ENCODE measurements around the gene HYLS1. TPM values are rescaled to one million over a fixed set of nuclear protein-coding genes. Genes with fewer than 3 reads are reported as not detected.

The HYLS1 gene
- total RNA-seq, 1 donor from 2014 or later = 7.9 TPM

DNA sequence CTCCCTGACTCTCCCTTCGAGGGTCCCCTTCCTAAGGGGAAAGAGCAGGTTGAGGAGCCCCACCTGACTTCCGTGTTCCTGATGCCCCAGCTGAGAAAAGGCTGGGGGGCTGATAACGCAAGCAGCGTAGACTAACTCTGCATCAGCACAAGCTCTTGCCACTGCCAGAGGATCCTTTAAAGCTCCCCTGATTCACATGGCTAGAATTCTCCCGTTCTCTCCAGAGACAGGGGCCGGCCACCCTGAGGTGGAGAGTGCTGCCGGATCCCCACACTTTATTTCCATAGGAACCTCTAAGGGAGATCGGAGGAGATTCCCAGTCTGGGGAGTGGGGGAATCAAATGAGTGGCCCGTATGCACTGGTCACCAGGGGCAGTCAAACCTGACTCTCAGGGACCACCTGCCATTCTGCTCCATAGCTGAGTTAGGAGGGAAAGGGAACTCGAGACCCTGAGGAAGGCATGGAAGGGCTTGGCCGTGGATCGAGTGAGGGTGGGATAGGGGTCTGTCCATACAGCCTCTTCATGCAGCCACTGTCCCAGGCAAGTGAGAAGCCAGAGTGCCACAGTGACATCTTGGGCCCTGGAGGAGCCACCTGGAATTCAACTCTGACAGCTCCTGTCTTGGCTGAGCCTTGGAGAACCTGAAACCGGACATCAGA lies 57.0 kb downstream of the HYLS1 start:
- TF ChIP-seq, protein P1, sequence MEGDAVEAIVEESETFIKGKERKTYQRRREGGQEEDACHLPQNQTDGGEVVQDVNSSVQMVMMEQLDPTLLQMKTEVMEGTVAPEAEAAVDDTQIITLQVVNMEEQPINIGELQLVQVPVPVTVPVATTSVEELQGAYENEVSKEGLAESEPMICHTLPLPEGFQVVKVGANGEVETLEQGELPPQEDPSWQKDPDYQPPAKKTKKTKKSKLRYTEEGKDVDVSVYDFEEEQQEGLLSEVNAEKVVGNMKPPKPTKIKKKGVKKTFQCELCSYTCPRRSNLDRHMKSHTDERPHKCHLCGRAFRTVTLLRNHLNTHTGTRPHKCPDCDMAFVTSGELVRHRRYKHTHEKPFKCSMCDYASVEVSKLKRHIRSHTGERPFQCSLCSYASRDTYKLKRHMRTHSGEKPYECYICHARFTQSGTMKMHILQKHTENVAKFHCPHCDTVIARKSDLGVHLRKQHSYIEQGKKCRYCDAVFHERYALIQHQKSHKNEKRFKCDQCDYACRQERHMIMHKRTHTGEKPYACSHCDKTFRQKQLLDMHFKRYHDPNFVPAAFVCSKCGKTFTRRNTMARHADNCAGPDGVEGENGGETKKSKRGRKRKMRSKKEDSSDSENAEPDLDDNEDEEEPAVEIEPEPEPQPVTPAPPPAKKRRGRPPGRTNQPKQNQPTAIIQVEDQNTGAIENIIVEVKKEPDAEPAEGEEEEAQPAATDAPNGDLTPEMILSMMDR (IDR thresholded peaks at IDR 0.05; ENCODE audit: unreplicated experiment) = no peak
- peaks cover 7% of the 10 kb centered on the region for H3K4me1 Mint-ChIP-seq (ENCODE audit: low read depth)
- no peaks in the 10 kb centered on the region for H3K9me3 Mint-ChIP-seq (ENCODE audit: low read depth)
- H3K27me3 Mint-ChIP-seq = peaks cover 14% of the 10 kb centered on the region
- no peak for DNase-seq (ENCODE audit: low spot score, unreplicated experiment)
- no peaks in the 10 kb centered on the region for H3K36me3 Mint-ChIP-seq (ENCODE audit: insufficient read depth)
- no peak overlapping the region for H3K27ac Mint-ChIP-seq
- no peak overlapping the region for H3K4me3 Mint-ChIP-seq (ENCODE audit: low read depth)

DNA sequence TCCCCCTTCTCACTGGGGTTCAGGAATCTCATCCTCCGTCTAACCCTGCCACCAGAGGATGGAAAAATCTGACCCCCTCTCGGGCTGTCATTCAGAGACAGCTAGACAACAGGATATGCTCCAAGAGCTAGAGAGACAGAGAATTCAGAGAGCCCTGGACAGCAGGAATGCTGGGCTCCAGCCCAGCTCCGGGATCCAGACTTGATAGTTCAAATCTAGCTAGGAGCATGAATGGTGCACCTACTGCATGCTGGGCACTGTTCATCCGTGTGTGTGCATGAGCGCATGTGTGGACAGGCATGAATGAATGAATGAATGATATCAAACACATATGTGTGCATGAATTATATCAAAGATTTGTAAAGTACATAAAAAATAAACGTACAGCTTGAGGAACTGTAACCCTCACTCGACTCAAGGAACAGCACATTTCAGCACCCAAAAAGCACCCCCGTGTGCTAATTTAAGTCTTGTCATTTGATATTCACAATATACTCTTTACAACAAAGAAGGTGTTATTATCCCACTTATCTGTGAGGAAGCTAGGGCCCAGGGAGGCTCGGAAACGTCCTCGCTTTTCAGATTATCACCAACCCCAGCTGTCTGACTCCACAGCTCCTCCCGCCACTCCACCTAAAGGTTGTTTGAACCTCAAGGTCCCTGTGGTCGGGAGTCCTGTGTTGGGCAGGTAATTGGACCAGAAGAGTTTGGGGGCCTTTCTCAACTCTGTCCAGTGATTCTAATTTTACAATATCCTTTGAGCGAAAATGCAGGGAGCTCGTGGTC lies 57.7 kb downstream of the HYLS1 start:
- DNase-seq (ENCODE audit: low spot score, unreplicated experiment) = no peak
- TF ChIP-seq, protein P1 (IDR thresholded peaks at IDR 0.05; ENCODE audit: unreplicated experiment) = no peak
- H3K36me3 Mint-ChIP-seq (ENCODE audit: insufficient read depth) = no peaks in the 10 kb centered on the region
- H3K4me3 Mint-ChIP-seq (ENCODE audit: low read depth) = no peak overlapping the region
- peaks cover 7% of the 10 kb centered on the region for H3K4me1 Mint-ChIP-seq (ENCODE audit: low read depth)
- H3K9me3 Mint-ChIP-seq (ENCODE audit: low read depth) = no peaks in the 10 kb centered on the region
- H3K27ac Mint-ChIP-seq = no peak overlapping the region
- H3K27me3 Mint-ChIP-seq = peaks cover 14% of the 10 kb centered on the region

DNA sequence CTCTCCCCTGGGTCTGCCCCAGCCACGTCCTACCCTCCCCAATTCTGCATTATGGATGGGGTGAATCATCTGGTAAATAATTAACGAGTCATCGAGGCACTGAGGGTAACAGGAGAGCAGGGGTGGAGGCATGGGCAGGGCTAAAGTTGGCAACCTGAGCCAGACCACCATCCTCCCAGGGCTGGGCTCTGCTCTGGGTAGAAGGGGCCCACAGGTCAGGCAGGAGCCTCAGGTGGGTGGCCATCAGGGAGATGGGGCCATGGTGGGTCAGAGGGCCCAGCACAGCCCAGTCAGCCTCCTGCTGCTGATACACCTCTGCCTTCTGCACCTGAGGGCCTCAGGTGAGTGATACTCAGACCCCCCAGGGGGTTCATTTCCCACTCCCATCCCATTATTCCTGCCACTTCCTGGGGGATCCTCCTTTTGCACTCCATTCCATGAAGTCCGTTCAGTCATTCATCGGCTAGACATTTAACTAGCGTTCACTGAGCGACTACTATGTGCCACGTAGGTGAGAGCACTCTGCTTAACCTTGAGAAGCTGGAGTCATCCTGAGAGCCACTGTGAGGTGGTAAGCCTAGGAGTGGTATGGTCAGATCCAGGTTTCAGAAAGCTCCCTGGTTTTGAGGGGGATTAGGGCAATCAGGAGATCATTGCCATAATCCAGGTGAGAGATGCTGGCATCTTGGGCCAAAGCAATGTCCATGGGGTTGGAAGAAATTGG lies 58.5 kb downstream of the HYLS1 start, which contains the start of gene VSIG10L2:
Gene VSIG10L2 (plus strand): TSS at position 248 of the 724 bp plus-strand sequence. CDS start 12 bp downstream, at position 260.
- H3K9me3 Mint-ChIP-seq (ENCODE audit: low read depth) = no peaks in the 10 kb centered on the region
- H3K27me3 Mint-ChIP-seq = peaks cover 14% of the 10 kb centered on the region
- no peak for DNase-seq (ENCODE audit: low spot score, unreplicated experiment)
- H3K4me1 Mint-ChIP-seq (ENCODE audit: low read depth) = peaks cover 7% of the 10 kb centered on the region
- H3K27ac Mint-ChIP-seq = no peak within 1 kb of the TSS
- H3K4me3 Mint-ChIP-seq (ENCODE audit: low read depth) = no peak within 1 kb of the TSS
- no peaks in the 10 kb centered on the region for H3K36me3 Mint-ChIP-seq (ENCODE audit: insufficient read depth)
- TF ChIP-seq, protein P1 (IDR thresholded peaks at IDR 0.05; ENCODE audit: unreplicated experiment) = no peak

DNA sequence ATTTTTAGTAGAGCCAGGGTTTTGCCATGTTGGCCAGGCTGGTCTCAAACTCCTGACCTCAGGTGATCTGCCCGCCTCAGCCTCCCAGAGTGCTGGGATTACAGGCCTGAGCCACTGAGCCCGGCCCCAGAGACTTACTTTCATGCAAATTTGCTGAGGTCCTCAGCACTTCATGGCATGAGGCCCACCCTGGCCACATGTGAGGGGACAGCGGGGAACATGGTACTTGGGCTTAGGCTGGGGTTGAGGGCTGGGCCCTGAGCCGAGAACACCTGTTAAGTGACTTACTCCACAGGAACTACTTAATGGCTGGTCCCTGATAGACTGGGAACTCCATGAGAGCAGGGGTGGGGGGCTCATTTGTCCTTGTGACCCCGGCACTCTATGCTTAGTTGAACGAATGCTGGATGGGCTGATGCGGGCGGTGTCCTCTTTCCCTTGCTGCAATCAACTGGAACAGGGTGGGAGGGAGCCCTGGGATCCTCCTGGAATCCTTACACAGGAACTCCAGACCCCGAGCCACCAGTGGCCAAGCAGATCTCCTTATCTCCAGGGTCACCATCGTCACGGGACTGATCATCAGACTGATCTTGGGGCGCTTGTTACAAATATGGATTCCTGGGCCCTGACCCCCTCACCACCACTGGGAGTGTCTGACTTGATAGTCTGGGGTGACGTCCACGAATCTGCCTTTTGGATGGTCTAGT lies 59.4 kb downstream of the HYLS1 start:
- no peak for DNase-seq (ENCODE audit: low spot score, unreplicated experiment)
- peaks cover 8% of the 10 kb centered on the region for H3K27me3 Mint-ChIP-seq
- H3K4me1 Mint-ChIP-seq (ENCODE audit: low read depth) = peaks cover 7% of the 10 kb centered on the region
- TF ChIP-seq, protein P1 (IDR thresholded peaks at IDR 0.05; ENCODE audit: unreplicated experiment) = no peak
- no peak overlapping the region for H3K4me3 Mint-ChIP-seq (ENCODE audit: low read depth)
- no peak overlapping the region for H3K27ac Mint-ChIP-seq
- no peaks in the 10 kb centered on the region for H3K9me3 Mint-ChIP-seq (ENCODE audit: low read depth)
- no peaks in the 10 kb centered on the region for H3K36me3 Mint-ChIP-seq (ENCODE audit: insufficient read depth)
